H1 (cell line): ENCODE measurements around the gene DHPS. TPM values are rescaled to one million over a fixed set of nuclear protein-coding genes. Genes with fewer than 3 reads are reported as not detected.

Experiments
- CTCF ChIA-PET: fragments of 300-600 bp; sonication (Branson Sonifier 250); formaldehyde crosslinking; loops from one replicate; lab custom pipeline; 2021; ENCODE audit not compliant: partially characterized antibody; lab: Charles Lee
- POLR2A ChIA-PET: fragments of 300-600 bp; sonication (Branson Sonifier 250); formaldehyde crosslinking; loops from one replicate; lab custom pipeline; 2021; ENCODE audit warnings: inconsistent platforms; ENCODE audit not compliant: partially characterized antibody; lab: Charles Lee
- DNase-seq, 2 experiments: peaks; one replicate each; pipeline versions ENCODE4 v3.0.0 to v3.0.0-alpha.2; 2010 to 2022; ENCODE audit warnings: low spot score in 2 of 2, low read depth in 1 of 2, mixed read lengths in 1 of 2
- FAIRE-seq: peaks from 2 replicates; lab custom pipeline; 2011; peaks lifted over from hg19 to GRCh38; lab: Jason Lieb, UNC
- H2AFZ ChIP-seq: 2 replicates; pipeline ENCODE4 v1.8.1; 2012; ENCODE audit warnings: low read length, inconsistent platforms
- H2AK5ac ChIP-seq: 2 replicates; pipeline ENCODE4 v1.6.1; 2013; ENCODE audit warnings: low read depth, low read length
- H2BK120ac ChIP-seq: replicated peaks from 2 replicates; pipeline ENCODE3; 2013; ENCODE audit warnings: low read depth, low read length, inconsistent platforms
- H2BK12ac ChIP-seq: 2 replicates; pipeline ENCODE4 v1.6.1; 2013; ENCODE audit warnings: low read depth, low read length
- H2BK15ac ChIP-seq: 2 replicates; pipeline ENCODE4 v1.6.1; 2013; ENCODE audit warnings: low read length
- H2BK20ac ChIP-seq: 2 replicates; pipeline ENCODE4 v1.6.1; 2013; ENCODE audit warnings: low read length
- H2BK5ac ChIP-seq: 2 replicates; pipeline ENCODE4 v1.6.1; 2013; ENCODE audit warnings: low read depth, low read length
- H3K14ac ChIP-seq: 2 replicates; pipeline ENCODE4 v1.6.1; 2013; ENCODE audit warnings: inconsistent platforms; ENCODE audit not compliant: insufficient read length
- H3K18ac ChIP-seq: 2 replicates; pipeline ENCODE4 v1.6.1; 2013; ENCODE audit warnings: low read length; ENCODE audit errors: extremely low read depth
- H3K23ac ChIP-seq: 2 replicates; pipeline ENCODE4 v1.6.1; 2013; ENCODE audit warnings: inconsistent platforms; ENCODE audit not compliant: insufficient read length
- H3K23me2 ChIP-seq: 2 replicates; pipeline ENCODE4 v1.6.1; 2013; ENCODE audit warnings: low read depth, low read length
- H3K27ac ChIP-seq: 2 replicates; pipeline ENCODE4 v1.6.1; 2011; ENCODE audit warnings: low read depth, low read length, inconsistent platforms
- H3K27me3 ChIP-seq, 4 experiments: replicated peaks in 1 of 4; 1 replicate in 1 of 4; 2 replicates in 3 of 4; pipeline versions ENCODE4 v1.6.1 to v1.8.1; 2011 to 2013; ENCODE audit warnings: low read length in 3 of 4, mild to moderate bottlenecking in 3 of 4, inconsistent platforms in 2 of 4, mixed read lengths in 2 of 4, moderate library complexity in 1 of 4; ENCODE audit not compliant: control insufficient read depth in 3 of 4, insufficient read depth in 3 of 4; ENCODE audit errors: extremely low read depth in 1 of 4
- H3K36me3 ChIP-seq, 4 experiments: 2 replicates each; pipeline versions ENCODE4 v1.6.1 to v1.8.1; 2011 to 2013; ENCODE audit warnings: mild to moderate bottlenecking in 4 of 4, low read length in 3 of 4, moderate library complexity in 2 of 4, control low read depth in 1 of 4, inconsistent platforms in 1 of 4; ENCODE audit not compliant: insufficient read depth in 4 of 4, control insufficient read depth in 2 of 4
- H3K4ac ChIP-seq: replicated peaks from 2 replicates; pipeline ENCODE3; 2013; ENCODE audit warnings: low read length, low read depth, mixed read lengths, inconsistent platforms; ENCODE audit not compliant: insufficient read length
- H3K4me1 ChIP-seq, 4 experiments: replicated peaks in 1 of 4; 1 replicate in 1 of 4; 2 replicates in 3 of 4; pipeline versions ENCODE4 v1.6.1 to v1.8.1; 2011 to 2013; ENCODE audit warnings: low read length in 3 of 4, inconsistent platforms in 2 of 4, mixed read lengths in 1 of 4; ENCODE audit not compliant: insufficient read depth in 4 of 4, control insufficient read depth in 3 of 4
- H3K4me2 ChIP-seq, 2 experiments: 2 replicates each; pipeline versions ENCODE4 v1.6.1 to v1.8.1; 2011 to 2013; ENCODE audit warnings: low read depth in 2 of 2, low read length in 2 of 2, control low read depth in 1 of 2, inconsistent platforms in 1 of 2, mild to moderate bottlenecking in 1 of 2; ENCODE audit not compliant: insufficient read depth in 1 of 2
- H3K4me3 ChIP-seq, 4 experiments: fragments of 200-600, 300-600 bp in 1 of 4; sonication (generic), shearing (Covaris generic), sonication (Bioruptor Twin) in 1 of 4; 2 replicates each; pipeline versions ENCODE4 v1.5.1 to v1.8.1; 2011 to 2016; ENCODE audit warnings: low read length in 4 of 4, low read depth in 3 of 4, control low read depth in 2 of 4, inconsistent platforms in 2 of 4, mild to moderate bottlenecking in 2 of 4, mixed read lengths in 1 of 4, moderate library complexity in 1 of 4; ENCODE audit not compliant: insufficient read depth in 2 of 4; ENCODE audit errors: extremely low read depth in 1 of 4
- H3K56ac ChIP-seq: replicated peaks from 2 replicates; pipeline ENCODE3; 2013; ENCODE audit warnings: low read depth, mild to moderate bottlenecking, mixed read lengths, low read length, inconsistent platforms; ENCODE audit not compliant: insufficient read length
- H3K79me1 ChIP-seq: 2 replicates; pipeline ENCODE4 v1.6.1; 2013; ENCODE audit warnings: low read depth, low read length, control low read depth
- H3K79me2 ChIP-seq, 2 experiments: 2 replicates each; pipeline versions ENCODE4 v1.6.1 to v1.8.1; 2012 to 2013; ENCODE audit warnings: low read length in 2 of 2, mild to moderate bottlenecking in 2 of 2, inconsistent platforms in 1 of 2; ENCODE audit not compliant: insufficient read depth in 2 of 2, control insufficient read depth in 1 of 2
- H3K9ac ChIP-seq, 4 experiments: replicated peaks in 1 of 4; 1 replicate in 1 of 4; 2 replicates in 3 of 4; pipeline versions ENCODE4 v1.6.1 to v1.8.1; 2011 to 2013; ENCODE audit warnings: low read depth in 3 of 4, low read length in 3 of 4, control low read depth in 2 of 4, mild to moderate bottlenecking in 2 of 4, moderate library complexity in 2 of 4, inconsistent platforms in 1 of 4; ENCODE audit errors: extremely low read depth in 1 of 4
- H3K9me3 ChIP-seq, 2 experiments: 2 replicates each; pipeline versions ENCODE4 v1.6.1 to v1.8.1; 2012 to 2013; ENCODE audit warnings: mild to moderate bottlenecking in 2 of 2, moderate library complexity in 2 of 2, control low read depth in 1 of 2, inconsistent platforms in 1 of 2, low read depth in 1 of 2, low read length in 1 of 2, mixed read lengths in 1 of 2; ENCODE audit not compliant: insufficient read depth in 2 of 2
- H4K20me1 ChIP-seq, 2 experiments: replicated peaks in 1 of 2; 2 replicates each; pipeline versions ENCODE3 to v1.8.1; 2011 to 2013; ENCODE audit warnings: inconsistent platforms in 2 of 2, low read length in 2 of 2, mild to moderate bottlenecking in 1 of 2; ENCODE audit not compliant: insufficient read depth in 2 of 2, control insufficient read depth in 1 of 2
- H4K5ac ChIP-seq: 2 replicates; pipeline ENCODE4 v1.6.1; 2013; ENCODE audit warnings: low read length, low read depth, mixed read lengths, inconsistent platforms; ENCODE audit not compliant: insufficient read length
- H4K8ac ChIP-seq: 2 replicates; pipeline ENCODE4 v1.8.0; 2013; ENCODE audit warnings: mild to moderate bottlenecking, moderate library complexity, low read length, inconsistent platforms; ENCODE audit not compliant: insufficient read depth; ENCODE audit errors: extremely low read depth
- H4K91ac ChIP-seq: replicated peaks from 2 replicates; pipeline ENCODE3; 2013; ENCODE audit warnings: low read length, mixed read lengths, inconsistent platforms; ENCODE audit not compliant: insufficient read length
- BACH1 ChIP-seq: IDR thresholded peaks from 2 replicates; pipeline ENCODE4 v1.6.1; 2012; ENCODE audit warnings: low read length, improper control_type of control experiment
- CHD2 ChIP-seq: IDR thresholded peaks from 2 replicates; pipeline ENCODE4 v1.6.1; 2012; ENCODE audit warnings: low read length, improper control_type of control experiment
- EGR1 ChIP-seq: IDR thresholded peaks from 2 replicates; pipeline ENCODE4 v1.6.1; 2011; ENCODE audit warnings: low read depth, low read length, borderline replicate concordance
- GTF2F1 ChIP-seq: IDR thresholded peaks from 2 replicates; pipeline ENCODE4 v1.6.1; 2012; ENCODE audit warnings: low read depth, low read length, improper control_type of control experiment, borderline replicate concordance
- HDAC6 ChIP-seq: IDR thresholded peaks from one replicate; pipeline ENCODE4 v1.7.1; 2012; ENCODE audit warnings: low read depth, mild to moderate bottlenecking, inconsistent platforms, low read length, moderate library complexity
- JUN ChIP-seq: IDR thresholded peaks from 2 replicates; pipeline ENCODE4 v1.6.1; 2011; ENCODE audit warnings: low read depth, mild to moderate bottlenecking, improper control_type of control experiment, low read length
- RNF2 ChIP-seq: fragments of 200-900, 300-1000 bp; sonication (generic); IDR thresholded peaks from 2 replicates; pipeline ENCODE4 v1.7.1; 2016; ENCODE audit warnings: borderline replicate concordance, low read depth, mild to moderate bottlenecking, antibody characterized with exemption, low read length; ENCODE audit not compliant: poor library complexity, severe bottlenecking; ENCODE audit errors: missing control alignments
- SAP30 ChIP-seq: fragments of 300-600 bp; sonication (generic); IDR thresholded peaks from 2 replicates; pipeline ENCODE4 v1.7.1; 2012; ENCODE audit warnings: low read length, moderate library complexity, mild to moderate bottlenecking, inconsistent platforms; ENCODE audit not compliant: insufficient read depth, insufficient replicate concordance
- SIRT6 ChIP-seq: IDR thresholded peaks from one replicate; pipeline ENCODE4 v1.7.1; 2012; ENCODE audit warnings: low read length, inconsistent platforms
- SRF ChIP-seq: IDR thresholded peaks from 2 replicates; pipeline ENCODE4 v1.6.1; 2011; ENCODE audit warnings: mild to moderate bottlenecking, low read depth, low read length, moderate library complexity
- TBP ChIP-seq: IDR thresholded peaks from 2 replicates; pipeline ENCODE4 v1.6.1; 2011; ENCODE audit warnings: low read depth, low read length, improper control_type of control experiment
- TCF12 ChIP-seq: IDR thresholded peaks from 2 replicates; pipeline ENCODE4 v1.6.1; 2011; ENCODE audit warnings: low read depth, mild to moderate bottlenecking, low read length
- WGBS, 2 experiments: shearing (Covaris generic) in 1 of 2; methylation state at CpG; one replicate each; pipeline versions ENCODE4 v1.1.6 to v1.1.7; 2013 to 2015; ENCODE audit warnings: low lambda C conversion rate in 2 of 2, mixed read lengths in 2 of 2, inconsistent platforms in 1 of 2, low coverage in 1 of 2, missing lambda C conversion rate in 1 of 2; ENCODE audit not compliant: insufficient replicate concordance in 2 of 2, insufficient coverage in 1 of 2, insufficient read length in 1 of 2; ENCODE audit errors: extremely low coverage in 1 of 2, missing lambda C conversion rate in 1 of 2; 5-methylcytosine and 5-hydroxymethylcytosine counted together
- polyA plus RNA-seq, 7 experiments: library from polyadenylated mRNA; depleted of rRNA in 3 of 7; stranded (reverse) in 5 of 7; unstranded in 2 of 7; fragments of >200 nt in 5 of 7; fragments of 200-250 nt in 2 of 7; gene quantifications; 1 replicate in 5 of 7; 2 replicates in 1 of 7; 4 replicates in 1 of 7; pipeline versions ENCODE4 v1.2.1 to v1.2.3, GENCODE V29; 2011 to 2013; ENCODE audit warnings: missing spikeins in 2 of 7, mixed read lengths in 2 of 7
- total RNA-seq: library from RNA; stranded (reverse); fragmentation: NEBNext Ultra II Directional; extraction: Animal tissue kit (Norgen Biotek cat#: 25700); gene quantifications from 2 replicates; pipeline ENCODE4 v1.2.1, GENCODE V29; 2021
- TF ChIP-seq, protein P1 (sequence below): IDR thresholded peaks from 2 replicates; pipeline ENCODE4 v1.6.1; 2011; ENCODE audit warnings: low read depth, mild to moderate bottlenecking, low read length; ENCODE audit not compliant: insufficient read depth

The DHPS gene
- total and polyA plus RNA-seq, 2 of the 8 experiments (the other 6 are each of a cell fraction or from before 2014, with no cell fraction given) = 86.6 to 99.6 TPM

DNA sequence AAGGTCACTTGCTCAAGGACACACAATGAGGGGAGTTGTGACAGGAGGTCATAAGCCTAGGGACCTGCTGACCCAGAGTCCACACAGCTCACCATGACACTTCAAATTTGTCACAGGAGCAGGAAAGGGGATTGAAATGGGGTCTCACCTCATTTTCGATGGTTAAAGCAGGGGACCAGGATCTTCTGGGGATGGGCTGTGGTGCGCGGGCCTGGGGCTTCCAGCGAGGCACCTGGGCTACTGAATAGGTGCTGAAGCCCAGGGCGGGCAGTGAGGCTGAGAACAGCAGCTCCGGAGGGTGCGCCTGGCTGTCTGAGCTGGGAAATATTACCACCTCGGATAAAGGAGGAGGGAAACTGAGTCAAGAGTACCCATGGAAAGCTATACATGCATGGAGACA is 26.1 kb downstream of the DHPS start:
- H2AK5ac ChIP-seq = no peak overlapping the region
- H3K27ac ChIP-seq = no peak overlapping the region
- H3K9ac ChIP-seq = no peak overlapping the region
- no peak overlapping the region for H4K5ac ChIP-seq
- no peak overlapping the region for H2BK120ac ChIP-seq
- H2BK15ac ChIP-seq = no peak overlapping the region
- H3K4me3 ChIP-seq = no peak overlapping the region
- H3K9me3 ChIP-seq = no peaks in the 10 kb centered on the region
- no peak overlapping the region for H4K8ac ChIP-seq
- no peak overlapping the region for H3K4me2 ChIP-seq
- H2AFZ ChIP-seq = no peak overlapping the region
- H3K36me3 ChIP-seq = peaks cover 3 to 26% (median 7%) of the 10 kb centered on the region in 4 experiments; a peak in 6 of 8 replicates
- no peak overlapping the region for H3K14ac ChIP-seq
- H3K18ac ChIP-seq = no peak overlapping the region
- no peak overlapping the region for H3K4ac ChIP-seq
- no peak overlapping the region for H2BK20ac ChIP-seq
- FAIRE-seq = no peak
- no peaks in the 10 kb centered on the region for H3K79me2 ChIP-seq
- no peak for DNase-seq
- H2BK12ac ChIP-seq = no peak overlapping the region
- WGBS, 2 experiments = 92% methylated on average over 8 of the region's 8 CpGs; no CpG with 5 or more reads in 1 of the 2 experiments
- H2BK5ac ChIP-seq = no peak overlapping the region
- no peaks in the 10 kb centered on the region for H3K23me2 ChIP-seq
- ChIA-PET CTCF (interaction anchor here (0.5 to 1.7 kb wide), 6 partner anchors 9 to 96 kb away, joined by 3 to 10 read pairs (median 4); partner anchors contain the start of gene FBXW9), POLR2A (interaction anchor here (1.7 kb wide), 1 partner anchor 8 kb away, joined by 4 read pairs; no protein-coding TSS in a partner anchor)
- H4K20me1 ChIP-seq = peaks cover 0 to 3% of the 10 kb centered on the region in 2 experiments
- peaks cover 0 to 6% (median 3%) of the 10 kb centered on the region in 4 experiments; a peak in 5 of 7 replicates for H3K4me1 ChIP-seq
- H3K56ac ChIP-seq = no peak overlapping the region
- no peak overlapping the region for H3K23ac ChIP-seq
- H4K91ac ChIP-seq = no peak overlapping the region
- no peaks in the 10 kb centered on the region for H3K27me3 ChIP-seq
- H3K79me1 ChIP-seq = no peaks in the 10 kb centered on the region
- TF ChIP-seq TBP (no peak), BACH1 (no peak), TCF12 (no peak), SAP30 (no peak), SIRT6 (no peak), RNF2 (no peak), CHD2 (no peak), GTF2F1 (no peak), EGR1 (no peak), JUN (no peak), SRF (no peak), HDAC6 (no peak)
- TF ChIP-seq, protein P1, sequence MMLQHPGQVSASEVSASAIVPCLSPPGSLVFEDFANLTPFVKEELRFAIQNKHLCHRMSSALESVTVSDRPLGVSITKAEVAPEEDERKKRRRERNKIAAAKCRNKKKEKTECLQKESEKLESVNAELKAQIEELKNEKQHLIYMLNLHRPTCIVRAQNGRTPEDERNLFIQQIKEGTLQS = no peak
